Activated T-cell treated with anti-CD3 and anti-CD28 coated beads, Interleukin-2, amount 50 U/mL, for 4 hours (primary cell): Measurements from ENCODE around the gene AGRN. TPM values are rescaled to one million over a fixed set of nuclear protein-coding genes. Genes with fewer than 3 reads are reported as not detected.

ENCODE experiments used
- ATAC-seq, 2 donors: fragments of 200-7000 bp; cut with Tn5 transposase; one replicate each; pipeline ENCODE4 v1.10.0; 2021
- DNase-seq: peaks from one replicate; pipeline ENCODE4 v3.0.0-alpha.2; 2020
- H3K27me3 Mint-ChIP-seq: one replicate; pipeline ENCODE4 v1.8.0; 2021; ENCODE audit warnings: low read depth, mixed read lengths
- H3K36me3 Mint-ChIP-seq: one replicate; pipeline ENCODE4 v1.8.0; 2022; ENCODE audit warnings: mixed read lengths; ENCODE audit not compliant: insufficient read depth
- H3K4me1 Mint-ChIP-seq: one replicate; pipeline ENCODE4 v1.8.0; 2021; ENCODE audit warnings: low read depth, mixed read lengths
- H3K4me3 Mint-ChIP-seq: one replicate; pipeline ENCODE4 v1.8.0; 2021; ENCODE audit warnings: mild to moderate bottlenecking, moderate library complexity, mixed read lengths
- H3K9me3 Mint-ChIP-seq: one replicate; pipeline ENCODE4 v1.8.0; 2021; ENCODE audit warnings: mixed read lengths
- total RNA-seq, 3 donors: library from RNA; stranded (reverse); gene quantifications; one replicate each; pipeline ENCODE4 v1.2.1, GENCODE V29; 2021

AGRN gene
- total RNA-seq, 3 donors from 2014 or later, result 12.0 to 18.0 (median 15.2) TPM

GRCh38 chr1:1040004-1040991 lies 20.4 kb downstream of the AGRN start:
- Mint-ChIP-seq H3K4me3 (peak overlapping the region; percentile 39), H3K4me1 (peaks cover 16% of the 10 kb centered on the region), H3K9me3 (no peaks in the 10 kb centered on the region), H3K27me3 (peaks cover 24% of the 10 kb centered on the region), H3K36me3 (no peaks in the 10 kb centered on the region)
- DNase-seq (peak; percentile 73), ATAC-seq (peak; percentile 82 to 89)

GRCh38 chr1:1041092-1041523 lies 21.2 kb downstream of the AGRN start:
- H3K4me3 Mint-ChIP-seq, result no peak overlapping the region
- DNase-seq (no peak), ATAC-seq (peak; percentile 5 to 11)
- H3K4me1 Mint-ChIP-seq, result peaks cover 16% of the 10 kb centered on the region
- no peaks in the 10 kb centered on the region for H3K36me3 Mint-ChIP-seq
- H3K9me3 Mint-ChIP-seq, result no peaks in the 10 kb centered on the region
- H3K27me3 Mint-ChIP-seq, result peaks cover 20% of the 10 kb centered on the region

- H3K4me3 Mint-ChIP-seq, result no peak overlapping the region
- H3K36me3 Mint-ChIP-seq, result no peaks in the 10 kb centered on the region
- H3K27me3 Mint-ChIP-seq, result peaks cover 15% of the 10 kb centered on the region
- peaks cover 16% of the 10 kb centered on the region for H3K4me1 Mint-ChIP-seq
- ATAC-seq (no peak), DNase-seq (no peak)
- H3K9me3 Mint-ChIP-seq, result no peaks in the 10 kb centered on the region
Observed at GRCh38 chr1:1041873-1042272, 22.0 kb downstream of the AGRN start.

- DNase-seq (no peak), ATAC-seq (no peak)
- Mint-ChIP-seq H3K4me3 (no peak overlapping the region), H3K4me1 (peaks cover 16% of the 10 kb centered on the region), H3K36me3 (no peaks in the 10 kb centered on the region), H3K27me3 (peaks cover 15% of the 10 kb centered on the region), H3K9me3 (no peaks in the 10 kb centered on the region)
Observed at GRCh38 chr1:1042835-1043234, 22.9 kb downstream of the AGRN start.

GRCh38 chr1:1043411-1043810 lies 23.5 kb downstream of the AGRN start:
- H3K36me3 Mint-ChIP-seq, result no peaks in the 10 kb centered on the region

GRCh38 chr1:1043921-1044320 lies 24.0 kb downstream of the AGRN start:
- Mint-ChIP-seq H3K9me3 (no peaks in the 10 kb centered on the region), H3K4me1 (peaks cover 11% of the 10 kb centered on the region), H3K4me3 (no peak overlapping the region), H3K36me3 (no peaks in the 10 kb centered on the region), H3K27me3 (peaks cover 7% of the 10 kb centered on the region)
- no peak for DNase-seq
- ATAC-seq, result no peak

More at GRCh38 chr1:1043411-1043810, 23.5 kb downstream of the AGRN start:
- no peak for DNase-seq
- no peaks in the 10 kb centered on the region for H3K9me3 Mint-ChIP-seq
- no peak overlapping the region for H3K4me3 Mint-ChIP-seq
- H3K4me1 Mint-ChIP-seq, result peaks cover 16% of the 10 kb centered on the region
- no peak for ATAC-seq
- peaks cover 12% of the 10 kb centered on the region for H3K27me3 Mint-ChIP-seq

GRCh38 chr1:1044455-1045078 lies 24.6 kb downstream of the AGRN start:
- no peak for ATAC-seq
- peaks cover 5% of the 10 kb centered on the region for H3K4me1 Mint-ChIP-seq

GRCh38 chr1:1045129-1045528 lies 25.2 kb downstream of the AGRN start:
- Mint-ChIP-seq H3K9me3 (no peaks in the 10 kb centered on the region), H3K4me3 (no peak overlapping the region), H3K36me3 (no peaks in the 10 kb centered on the region), H3K27me3 (no peaks in the 10 kb centered on the region), H3K4me1 (peaks cover under 1% of the 10 kb centered on the region)
- no peak for DNase-seq
- ATAC-seq, result no peak

More at GRCh38 chr1:1044455-1045078, 24.6 kb downstream of the AGRN start:
- H3K9me3 Mint-ChIP-seq, result no peaks in the 10 kb centered on the region
- H3K36me3 Mint-ChIP-seq, result no peaks in the 10 kb centered on the region
- H3K4me3 Mint-ChIP-seq, result no peak overlapping the region
- peaks cover 2% of the 10 kb centered on the region for H3K27me3 Mint-ChIP-seq
- no peak for DNase-seq

- Mint-ChIP-seq H3K27me3 (no peaks in the 10 kb centered on the region), H3K4me1 (no peaks in the 10 kb centered on the region), H3K36me3 (no peaks in the 10 kb centered on the region), H3K4me3 (no peak overlapping the region), H3K9me3 (no peaks in the 10 kb centered on the region)
- DNase-seq (no peak), ATAC-seq (no peak)
Observed at GRCh38 chr1:1046243-1046642, 26.3 kb downstream of the AGRN start.

- H3K36me3 Mint-ChIP-seq, result no peaks in the 10 kb centered on the region
- ATAC-seq, result no peak
- no peak overlapping the region for H3K4me3 Mint-ChIP-seq
- DNase-seq, result no peak
- no peaks in the 10 kb centered on the region for H3K9me3 Mint-ChIP-seq
- H3K4me1 Mint-ChIP-seq, result no peaks in the 10 kb centered on the region
- no peaks in the 10 kb centered on the region for H3K27me3 Mint-ChIP-seq
Observed at GRCh38 chr1:1046767-1047166, 26.8 kb downstream of the AGRN start.

- Mint-ChIP-seq H3K4me3 (no peak overlapping the region), H3K4me1 (no peaks in the 10 kb centered on the region), H3K36me3 (no peaks in the 10 kb centered on the region), H3K27me3 (no peaks in the 10 kb centered on the region), H3K9me3 (no peaks in the 10 kb centered on the region)
- DNase-seq (no peak), ATAC-seq (no peak)
Observed at GRCh38 chr1:1047407-1047806, 27.5 kb downstream of the AGRN start.

GRCh38 chr1:1047963-1048362 lies 28.0 kb downstream of the AGRN start:
- H3K4me1 Mint-ChIP-seq, result no peaks in the 10 kb centered on the region
- H3K36me3 Mint-ChIP-seq, result no peaks in the 10 kb centered on the region
- no peak for DNase-seq
- H3K4me3 Mint-ChIP-seq, result no peak overlapping the region
- no peaks in the 10 kb centered on the region for H3K9me3 Mint-ChIP-seq
- no peak for ATAC-seq
- no peaks in the 10 kb centered on the region for H3K27me3 Mint-ChIP-seq

- Mint-ChIP-seq H3K27me3 (no peaks in the 10 kb centered on the region), H3K36me3 (no peaks in the 10 kb centered on the region), H3K4me3 (no peak overlapping the region), H3K4me1 (no peaks in the 10 kb centered on the region), H3K9me3 (no peaks in the 10 kb centered on the region)
- DNase-seq (no peak), ATAC-seq (no peak)
Observed at GRCh38 chr1:1048765-1049164, 28.8 kb downstream of the AGRN start.

- ATAC-seq, result no peak
Observed at GRCh38 chr1:1049318-1050165, 29.6 kb downstream of the AGRN start.

More at GRCh38 chr1:1049318-1050165, 29.6 kb downstream of the AGRN start:
- H3K9me3 Mint-ChIP-seq, result no peaks in the 10 kb centered on the region
- H3K36me3 Mint-ChIP-seq, result no peaks in the 10 kb centered on the region
- H3K4me3 Mint-ChIP-seq, result no peak overlapping the region
- H3K27me3 Mint-ChIP-seq, result no peaks in the 10 kb centered on the region
- no peak for DNase-seq
- H3K4me1 Mint-ChIP-seq, result no peaks in the 10 kb centered on the region
